GM23248 (cell line): ENCODE measurements around the gene MBP. TPM values are rescaled to one million over a fixed set of nuclear protein-coding genes. Genes with fewer than 3 reads are reported as not detected.

Experiments
- DNase-seq: peaks from one replicate; pipeline ENCODE4 v3.0.0-alpha.2; 2015
- H2AFZ ChIP-seq: fragments of 200-600 bp; sonication (generic); 2 replicates; pipeline ENCODE4 v1.6.1; 2016; ENCODE audit warnings: antibody characterized with exemption
- H3F3A ChIP-seq: fragments of 200-600 bp; sonication (generic); 2 replicates; pipeline ENCODE4 v1.6.1; 2016; ENCODE audit warnings: mild to moderate bottlenecking, antibody characterized with exemption, mixed run types; ENCODE audit not compliant: insufficient read depth
- H3K27ac ChIP-seq: fragments of 200-600 bp; sonication (generic); 2 replicates; pipeline ENCODE4 v1.5.1; 2016; ENCODE audit warnings: mild to moderate bottlenecking
- H3K27me3 ChIP-seq: fragments of 200-600 bp; sonication (generic); replicated peaks from 2 replicates; pipeline ENCODE4 v1.6.1; 2016; ENCODE audit warnings: mild to moderate bottlenecking; ENCODE audit not compliant: insufficient read depth
- H3K36me3 ChIP-seq: fragments of 200-600 bp; sonication (generic); 2 replicates; pipeline ENCODE4 v1.6.1; 2016; ENCODE audit warnings: low read depth, mild to moderate bottlenecking
- H3K4me1 ChIP-seq: fragments of 200-600 bp; sonication (generic); 2 replicates; pipeline ENCODE4 v1.6.1; 2016; ENCODE audit warnings: mild to moderate bottlenecking; ENCODE audit not compliant: insufficient read depth
- H3K4me2 ChIP-seq: fragments of 200-600 bp; sonication (generic); one replicate; pipeline ENCODE4 v1.6.1; 2016; ENCODE audit warnings: mild to moderate bottlenecking; ENCODE audit not compliant: unreplicated experiment
- H3K4me3 ChIP-seq: fragments of 200-600 bp; sonication (generic); 2 replicates; pipeline ENCODE4 v1.5.1; 2016; ENCODE audit warnings: mild to moderate bottlenecking
- H3K79me2 ChIP-seq: fragments of 200-600 bp; sonication (generic); 2 replicates; pipeline ENCODE4 v1.6.1; 2016; ENCODE audit warnings: mild to moderate bottlenecking; ENCODE audit not compliant: insufficient read depth
- H3K9ac ChIP-seq: fragments of 200-600 bp; sonication (generic); 2 replicates; pipeline ENCODE4 v1.6.1; 2016; ENCODE audit warnings: mild to moderate bottlenecking
- H3K9me2 ChIP-seq: fragments of 200-600 bp; sonication (generic); 2 replicates; pipeline ENCODE4 v1.6.1; 2016; ENCODE audit warnings: mixed run types, mild to moderate bottlenecking, moderate library complexity; ENCODE audit not compliant: insufficient read depth
- H3K9me3 ChIP-seq: fragments of 200-600 bp; sonication (generic); one replicate; pipeline ENCODE4 v1.6.1; 2017; ENCODE audit warnings: low read depth
- H4K20me1 ChIP-seq: fragments of 200-600 bp; sonication (generic); 2 replicates; pipeline ENCODE4 v1.6.0; 2016; ENCODE audit not compliant: insufficient read depth
- EZH2 ChIP-seq: fragments of 200-600 bp; sonication (generic); IDR thresholded peaks from 2 replicates; pipeline ENCODE4 v1.6.1; 2018; ENCODE audit warnings: antibody characterized with exemption, mild to moderate bottlenecking; ENCODE audit not compliant: insufficient read depth, poor library complexity, severe bottlenecking
- EZH2phosphoT487 ChIP-seq: fragments of 200-600 bp; sonication (generic); IDR thresholded peaks from 2 replicates; pipeline ENCODE4 v1.6.1; 2018; ENCODE audit warnings: antibody characterized with exemption, moderate library complexity, mild to moderate bottlenecking, low read depth; ENCODE audit not compliant: insufficient read depth
- WGBS, 2 experiments: methylation state at CpG; one replicate each; pipeline ENCODE4 v1.1.6; 2015 to 2017; ENCODE audit warnings: low lambda C conversion rate in 2 of 2, low coverage in 1 of 2; ENCODE audit errors: missing lambda C conversion rate in 2 of 2; 5-methylcytosine and 5-hydroxymethylcytosine counted together
- in situ Hi-C: fragments of 300-500 bp; cut with MboI; formaldehyde crosslinking; loops from 2 replicates; pipeline ENCODE4 v1.15.0; 2020
- polyA plus RNA-seq: library from polyadenylated mRNA; unstranded; fragments of >200 nt; fragmentation: Nextera tagmentation; extraction: Ambion mirVana; gene quantifications from 2 replicates; pipeline ENCODE4 v1.2.1, GENCODE V29; 2016
- total RNA-seq: library from RNA; depleted of rRNA; stranded (reverse); fragments of >200 nt; shearing (Covaris generic); gene quantifications from 2 replicates; pipeline ENCODE4 v1.2.3, GENCODE V29; 2014

The MBP gene
- total and polyA plus RNA-seq, 2 experiments from 2014 or later = 2.2 to 2.9 TPM

DNA sequence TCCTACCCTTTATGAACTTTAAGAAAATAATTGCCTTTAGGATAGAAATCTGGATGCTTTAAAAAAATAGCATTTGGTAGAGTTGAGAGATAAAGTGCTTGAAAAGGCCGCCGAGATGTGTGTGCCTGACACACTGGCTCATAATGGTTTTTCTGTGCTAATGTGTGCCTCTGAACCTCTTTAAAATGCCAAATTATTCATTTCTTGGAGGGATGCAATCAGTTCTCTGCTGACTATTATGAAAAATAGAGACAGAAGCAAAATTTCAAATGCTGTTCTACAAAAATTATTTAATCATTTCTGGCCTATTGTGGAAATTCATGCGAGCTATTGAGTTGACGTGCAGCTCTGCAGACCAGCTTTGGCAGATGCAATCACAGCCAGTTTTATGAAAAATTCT is 18.0 kb upstream of the MBP start:
- H3K4me3 ChIP-seq = no peak overlapping the region
- H3K27ac ChIP-seq = no peak overlapping the region
- H3K27me3 ChIP-seq = no peaks in the 10 kb centered on the region
- in situ Hi-C loops = no loop called here
- WGBS, 2 experiments = 44% methylated on average over 4 of the region's 4 CpGs
- no peak overlapping the region for H3K4me2 ChIP-seq
- H3F3A ChIP-seq = no peaks in the 10 kb centered on the region
- H3K79me2 ChIP-seq = no peaks in the 10 kb centered on the region
- no peaks in the 10 kb centered on the region for H3K9me3 ChIP-seq
- TF ChIP-seq EZH2phosphoT487 (no peak), EZH2 (no peak)
- H3K36me3 ChIP-seq = no peaks in the 10 kb centered on the region
- no peaks in the 10 kb centered on the region for H4K20me1 ChIP-seq
- no peak overlapping the region for H3K9ac ChIP-seq
- no peak overlapping the region for H2AFZ ChIP-seq
- H3K4me1 ChIP-seq = peaks cover 9% of the 10 kb centered on the region
- no peak for DNase-seq
- H3K9me2 ChIP-seq = no peaks in the 10 kb centered on the region

DNA sequence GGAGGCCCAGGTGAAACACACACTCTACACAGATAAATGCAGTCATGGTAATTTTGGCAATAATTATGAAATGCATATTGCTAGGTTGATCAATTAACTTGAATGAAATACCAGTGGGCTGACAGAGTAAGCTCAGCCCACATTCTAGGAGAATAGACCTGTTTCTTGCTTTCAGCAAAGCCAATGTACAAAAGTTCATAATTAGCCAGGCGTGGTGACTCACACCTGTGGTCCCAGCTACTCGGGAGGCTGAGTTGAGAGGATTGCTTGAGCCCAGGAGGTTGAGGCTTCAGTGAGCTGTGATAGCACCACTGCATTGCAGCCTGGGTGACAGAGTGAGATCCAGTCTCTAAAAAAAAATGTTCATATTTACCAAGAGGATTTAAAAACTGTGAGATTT is 15.7 kb upstream of the MBP start:
- DNase-seq = no peak
- 87 to 97% methylated on average over 2 of the region's 2 CpGs for WGBS, 2 experiments
- no peak overlapping the region for H3K4me2 ChIP-seq
- H3K9ac ChIP-seq = no peak overlapping the region
- in situ Hi-C loops = no loop called here
- H3K9me2 ChIP-seq = no peaks in the 10 kb centered on the region
- H3K4me1 ChIP-seq = peaks cover 9% of the 10 kb centered on the region
- no peak overlapping the region for H3K4me3 ChIP-seq
- no peaks in the 10 kb centered on the region for H3K36me3 ChIP-seq
- H3K27me3 ChIP-seq = no peaks in the 10 kb centered on the region
- no peaks in the 10 kb centered on the region for H4K20me1 ChIP-seq
- no peaks in the 10 kb centered on the region for H3F3A ChIP-seq
- H3K27ac ChIP-seq = no peak overlapping the region
- TF ChIP-seq EZH2phosphoT487 (no peak), EZH2 (no peak)
- no peaks in the 10 kb centered on the region for H3K79me2 ChIP-seq
- H3K9me3 ChIP-seq = no peaks in the 10 kb centered on the region
- no peak overlapping the region for H2AFZ ChIP-seq

DNA sequence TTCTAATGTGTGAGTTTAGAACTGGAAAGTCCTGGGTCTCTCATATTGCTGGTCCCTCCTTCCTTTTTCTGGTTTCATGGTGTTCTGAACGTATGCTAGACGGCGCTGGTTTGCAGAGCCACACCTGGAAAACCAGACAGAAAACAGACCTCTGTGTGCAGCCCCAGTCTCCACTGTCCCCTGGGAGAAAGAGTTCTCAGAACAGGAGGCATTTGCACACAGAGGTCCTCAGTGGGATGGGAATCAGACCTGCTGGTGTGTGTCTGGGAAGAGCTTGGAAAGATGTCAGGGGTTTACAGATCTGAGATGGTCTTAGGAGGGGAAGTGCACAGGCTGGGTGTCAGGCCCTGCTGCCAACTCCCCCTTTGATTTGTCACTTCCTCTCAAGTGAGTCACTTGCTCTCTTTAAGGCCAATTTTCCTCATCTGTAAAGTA is 14.9 kb upstream of the MBP start:
- Histone ChIP-seq H3K9ac (no peak overlapping the region), H3K9me3 (no peaks in the 10 kb centered on the region), H3F3A (no peaks in the 10 kb centered on the region), H3K4me3 (no peak overlapping the region), H3K36me3 (no peaks in the 10 kb centered on the region), H3K79me2 (no peaks in the 10 kb centered on the region), H3K27me3 (no peaks in the 10 kb centered on the region), H3K9me2 (no peaks in the 10 kb centered on the region), H2AFZ (no peak overlapping the region), H3K4me1 (peaks cover 9% of the 10 kb centered on the region), H3K27ac (no peak overlapping the region), H4K20me1 (no peaks in the 10 kb centered on the region), H3K4me2 (no peak overlapping the region)
- in situ Hi-C loops = no loop called here
- DNase-seq = peak; percentile 54
- 83 to 95% methylated on average over 3 of the region's 3 CpGs for WGBS, 2 experiments
- TF ChIP-seq EZH2phosphoT487 (no peak), EZH2 (no peak)

DNA sequence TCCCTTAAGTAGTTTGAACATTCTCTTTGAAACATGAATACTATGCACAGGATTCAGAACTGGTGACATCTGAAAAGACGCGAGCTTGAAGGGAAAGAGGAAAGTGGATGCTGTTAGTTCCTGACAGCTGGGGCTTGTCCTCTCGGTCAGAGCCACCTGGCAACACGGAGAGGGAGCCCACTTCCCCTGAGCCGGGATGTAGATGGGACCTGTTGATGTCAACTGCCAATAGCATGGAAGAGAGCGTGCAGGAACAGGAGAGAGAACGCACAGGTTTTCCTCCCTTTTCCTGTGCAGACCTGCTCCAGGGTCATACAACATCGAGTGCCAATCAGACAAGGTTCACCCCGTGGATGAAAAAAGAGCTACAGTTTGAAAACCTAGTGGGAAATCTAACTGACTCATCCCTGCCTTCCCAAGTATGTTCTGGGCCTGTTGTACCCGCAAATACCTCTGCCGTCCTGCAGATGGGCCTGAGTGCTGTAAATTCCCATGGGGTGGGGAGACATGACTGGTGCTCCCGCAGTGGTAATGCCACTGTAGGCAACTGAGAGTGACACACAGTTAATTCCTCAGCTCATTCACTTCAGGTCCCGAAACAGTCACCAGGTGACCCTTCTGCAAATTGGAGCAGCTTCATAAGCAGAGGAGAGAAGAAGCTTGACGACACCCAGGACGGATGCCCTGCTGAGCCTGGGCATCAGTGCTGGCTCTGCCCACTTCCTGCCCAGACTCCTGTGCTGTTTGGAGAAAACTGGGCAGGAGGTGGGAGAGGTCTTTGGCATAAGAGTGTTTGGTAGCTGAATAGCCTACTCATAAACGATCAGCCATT is 13.9 kb upstream of the MBP start:
- in situ Hi-C loops = no loop called here
- Histone ChIP-seq H3K9me3 (no peaks in the 10 kb centered on the region), H3K79me2 (no peaks in the 10 kb centered on the region), H2AFZ (no peak overlapping the region), H3K36me3 (no peaks in the 10 kb centered on the region), H3K4me3 (no peak overlapping the region), H3K27me3 (no peaks in the 10 kb centered on the region), H3F3A (no peaks in the 10 kb centered on the region), H4K20me1 (no peaks in the 10 kb centered on the region), H3K27ac (no peak overlapping the region), H3K4me1 (peaks cover 9% of the 10 kb centered on the region), H3K4me2 (no peak overlapping the region), H3K9ac (no peak overlapping the region), H3K9me2 (no peaks in the 10 kb centered on the region)
- 78 to 79% methylated on average over 16 of the region's 16 CpGs for WGBS, 2 experiments
- no peak for DNase-seq
- TF ChIP-seq EZH2phosphoT487 (no peak), EZH2 (no peak)
